Epithelial cell of proximal tubule (primary cell): ENCODE data around the gene SPAG16. TPM values are rescaled to one million over a fixed set of nuclear protein-coding genes. Genes with fewer than 3 reads are reported as not detected.
A peak's percentile ranks its signal among the peaks of the same experiment; 100 is the strongest.

ENCODE experiments used
- DNase-seq: peaks from one replicate; pipeline ENCODE4 v3.0.0-alpha.2; 2011; ENCODE audit warnings: low read depth
- H3K4me3 ChIP-seq: 2 replicates; pipeline ENCODE4 v1.5.1; 2011; ENCODE audit warnings: low read depth, mild to moderate bottlenecking, low read length
- CTCF ChIP-seq: conservative IDR thresholded peaks from 2 replicates; pipeline ENCODE4 v1.5.1; 2012; ENCODE audit warnings: low read depth, mild to moderate bottlenecking, low read length
- total RNA-seq: library from RNA; depleted of rRNA; stranded (reverse); fragments of >200 nt; gene quantifications from 2 replicates; pipeline ENCODE4 v1.2.3, GENCODE V29; 2015

The SPAG16 gene
- total RNA-seq, 1 donor from 2014 or later: 25.5 TPM

- DNase-seq: no peak
- no peak overlapping the region for H3K4me3 ChIP-seq
- TF ChIP-seq CTCF: no peak
These were observed 277.5 kb downstream of the SPAG16 start for GRCh38 chr2:213561759-213562158.

GRCh38 chr2:213562539-213563180 is 278.4 kb downstream of the SPAG16 start:
- no peak for DNase-seq
- no peak overlapping the region for H3K4me3 ChIP-seq
- TF ChIP-seq CTCF: no peak

- TF ChIP-seq CTCF: no peak
- DNase-seq: no peak
- no peak overlapping the region for H3K4me3 ChIP-seq
These were observed 282.6 kb downstream of the SPAG16 start for GRCh38 chr2:213566846-213567245.

GRCh38 chr2:213609570-213610170 is 325.4 kb downstream of the SPAG16 start:
- no peak for TF ChIP-seq CTCF
- no peak overlapping the region for H3K4me3 ChIP-seq
- no peak for DNase-seq

GRCh38 chr2:213627054-213627710 is 342.9 kb downstream of the SPAG16 start:
- no peak overlapping the region for H3K4me3 ChIP-seq
- DNase-seq: peak; percentile 9
- peak; percentile 30 for TF ChIP-seq CTCF

GRCh38 chr2:213627835-213628460 is 343.7 kb downstream of the SPAG16 start:
- H3K4me3 ChIP-seq: no peak overlapping the region
- DNase-seq: no peak
- no peak for TF ChIP-seq CTCF
